Hematopoietic multipotent progenitor cell (in vitro differentiated cells): Measurements from ENCODE around the gene TMEM161A. TPM values are rescaled to one million over a fixed set of nuclear protein-coding genes. Genes with fewer than 3 reads are reported as not detected.

Experiments used
- DNase-seq, 3 donors: peaks; one replicate each; pipeline ENCODE4 v3.0.0-alpha.2; 2011 to 2015; ENCODE audit warnings: low read depth in 2 of 3, low spot score in 2 of 3
- total RNA-seq: library from RNA; depleted of rRNA; stranded (reverse); fragments of >200 nt; gene quantifications from one replicate; pipeline ENCODE4 v1.2.3, GENCODE V29; 2012

The TMEM161A gene
- total RNA-seq, 1 donor = 33.4 TPM

GRCh38 chr19:19101540-19101939 is 36.7 kb downstream of the TMEM161A start:
- DNase-seq = no peak

GRCh38 chr19:19098703-19099632 is 39.3 kb downstream of the TMEM161A start:
- DNase-seq = no peak

GRCh38 chr19:19098084-19098702 is 40.1 kb downstream of the TMEM161A start:
- DNase-seq = no peak

GRCh38 chr19:19096641-19097627 is 41.3 kb downstream of the TMEM161A start:
- no peak for DNase-seq

GRCh38 chr19:19095691-19096090 is 42.6 kb downstream of the TMEM161A start:
- DNase-seq = no peak

GRCh38 chr19:19094513-19094912 is 43.8 kb downstream of the TMEM161A start:
- DNase-seq = no peak

GRCh38 chr19:19087676-19088075 is 50.6 kb downstream of the TMEM161A start:
- DNase-seq = no peak

- DNase-seq = no peak
These were observed 54.7 kb downstream of the TMEM161A start for GRCh38 chr19:19083413-19084178.

- DNase-seq = no peak
These were observed 56.6 kb downstream of the TMEM161A start for GRCh38 chr19:19081642-19082151.

GRCh38 chr19:19079571-19079970 is 58.7 kb downstream of the TMEM161A start:
- DNase-seq = no peak

- DNase-seq = no peak
These were observed 59.5 kb downstream of the TMEM161A start for GRCh38 chr19:19078801-19079200.

- DNase-seq = no peak
These were observed 61.2 kb downstream of the TMEM161A start for GRCh38 chr19:19077103-19077502.

- DNase-seq = no peak
These were observed 61.8 kb downstream of the TMEM161A start for GRCh38 chr19:19076476-19076875.

GRCh38 chr19:19075126-19075525 is 63.2 kb downstream of the TMEM161A start:
- no peak for DNase-seq

GRCh38 chr19:19074196-19074882 is 63.9 kb downstream of the TMEM161A start:
- DNase-seq = no peak

GRCh38 chr19:19071897-19072296 is 66.4 kb downstream of the TMEM161A start:
- DNase-seq = no peak
